ENCODE measurements around the gene RIC1. TPM values are rescaled to one million over a fixed set of nuclear protein-coding genes. Genes with fewer than 3 reads are reported as not detected.

The RIC1 gene
- total RNA-seq, 1 experiment from 2014 or later, result 25.5 TPM

Other genes starting within 250 kb of the RIC1 start
- gene PLGRKT, start 191.2 kb upstream of the RIC1 start, total RNA-seq (2021; ENCODE audit: unreplicated experiment), result 23.8 TPM
- 2.5 TPM for gene CD274, start 178.6 kb upstream of the RIC1 start, total RNA-seq (2021; ENCODE audit: unreplicated experiment)
- gene PDCD1LG2, start 118.6 kb upstream of the RIC1 start, total RNA-seq (2021; ENCODE audit: unreplicated experiment), result not detected
- 29.9 TPM for gene ERMP1, start 204.0 kb downstream of the RIC1 start, total RNA-seq (2021; ENCODE audit: unreplicated experiment)

Measured in HCT116 (cell line).